Activated CD4-positive, alpha-beta T cell treated with anti-CD3 and anti-CD28 coated beads, Interleukin-2, Interleukin-4, amounts not matched to agents 100 ng/mL and 50 ng/mL, durations not matched to agents 16 hours and 8 hours (primary cell): ENCODE data around the gene NLN.

Experiments
- DNase-seq: peaks from one replicate; pipeline ENCODE4 v3.0.0-alpha.2; 2020; ENCODE audit warnings: low spot score

Gene NLN

GRCh38 chr5:65873181-65873750, 151.3 kb downstream of the NLN start:
- DNase-seq = no peak

- no peak for DNase-seq
These were observed 152.2 kb downstream of the NLN start for GRCh38 chr5:65874241-65874640.

- DNase-seq = no peak
These were observed 154.5 kb downstream of the NLN start for GRCh38 chr5:65876496-65876895.

GRCh38 chr5:65876970-65877369, 155.0 kb downstream of the NLN start:
- no peak for DNase-seq
